KOPT-K1 (cell line): ENCODE results near the gene CKM.
"Not testable (repeated sequence)": the region's sequence is repeated elsewhere in the genome, so short reads cannot be mapped to it uniquely, and the experiment has no call there.

Experiments used
- H3K27ac ChIP-seq: fragments of 200-600 bp; sonication (generic); 2 replicates; pipeline ENCODE4 v1.5.1; 2016; ENCODE audit warnings: antibody characterized with exemption, mild to moderate bottlenecking, low read depth, low read length; ENCODE audit not compliant: poor library complexity, severe bottlenecking
- H3K36me3 ChIP-seq: fragments of 200-600 bp; sonication (generic); 2 replicates; pipeline ENCODE4 v1.5.1; 2017; ENCODE audit warnings: antibody characterized with exemption, mild to moderate bottlenecking, low read length, moderate library complexity; ENCODE audit not compliant: insufficient read depth
- H3K9me3 ChIP-seq: fragments of 200-600 bp; sonication (generic); 2 replicates; pipeline ENCODE4 v1.5.1; 2017; ENCODE audit warnings: antibody characterized with exemption, low read length, mild to moderate bottlenecking; ENCODE audit not compliant: insufficient read depth, poor library complexity, severe bottlenecking

CKM gene

GRCh38 chr19:45314708-45315245 is 7.9 kb downstream of the CKM start:
- Histone ChIP-seq H3K9me3 (no peaks in the 10 kb centered on the region), H3K36me3 (no peaks in the 10 kb centered on the region), H3K27ac (no peak overlapping the region)

GRCh38 chr19:45312285-45312684 is 10.4 kb downstream of the CKM start:
- H3K36me3 ChIP-seq, H3K27ac ChIP-seq, H3K9me3 ChIP-seq: not testable (repeated sequence)

- Histone ChIP-seq H3K27ac (no peak overlapping the region), H3K9me3 (no peaks in the 10 kb centered on the region), H3K36me3 (no peaks in the 10 kb centered on the region)
Observed at GRCh38 chr19:45311621-45312020, 11.1 kb downstream of the CKM start.

GRCh38 chr19:45309322-45309721 is 13.4 kb downstream of the CKM start:
- H3K9me3 ChIP-seq, H3K36me3 ChIP-seq, H3K27ac ChIP-seq: not testable (repeated sequence)

- no peak overlapping the region for H3K27ac ChIP-seq
- H3K9me3 ChIP-seq: no peaks in the 10 kb centered on the region
- no peaks in the 10 kb centered on the region for H3K36me3 ChIP-seq
Observed at GRCh38 chr19:45307361-45307760, 15.3 kb downstream of the CKM start.

- no peak overlapping the region for H3K27ac ChIP-seq
- H3K36me3 ChIP-seq: no peaks in the 10 kb centered on the region
- no peaks in the 10 kb centered on the region for H3K9me3 ChIP-seq
Observed at GRCh38 chr19:45306518-45307027, 16.1 kb downstream of the CKM start.

- no peaks in the 10 kb centered on the region for H3K36me3 ChIP-seq
- no peaks in the 10 kb centered on the region for H3K9me3 ChIP-seq
- H3K27ac ChIP-seq: no peak overlapping the region
Observed at GRCh38 chr19:45306040-45306439, 16.6 kb downstream of the CKM start.

- Histone ChIP-seq H3K27ac (no peak overlapping the region), H3K36me3 (no peaks in the 10 kb centered on the region), H3K9me3 (no peaks in the 10 kb centered on the region)
Observed at GRCh38 chr19:45305421-45305820, 17.3 kb downstream of the CKM start.

GRCh38 chr19:45305007-45305406 is 17.7 kb downstream of the CKM start:
- Histone ChIP-seq H3K9me3 (no peaks in the 10 kb centered on the region), H3K27ac (no peak overlapping the region), H3K36me3 (0 out of 2 replicates have a peak, but pooled peaks cover under 1% of the 10 kb centered on the region)

GRCh38 chr19:45304141-45304926 is 18.3 kb downstream of the CKM start:
- Histone ChIP-seq H3K27ac (no peak overlapping the region), H3K9me3 (no peaks in the 10 kb centered on the region), H3K36me3 (peaks cover 5% of the 10 kb centered on the region; the same call in 1 of the 2 replicates)

GRCh38 chr19:45303269-45304060 is 19.2 kb downstream of the CKM start:
- H3K36me3 ChIP-seq: peaks cover 5% of the 10 kb centered on the region; the same call in 1 of the 2 replicates
- no peaks in the 10 kb centered on the region for H3K9me3 ChIP-seq
- no peak overlapping the region for H3K27ac ChIP-seq

GRCh38 chr19:45302416-45302815 is 20.3 kb downstream of the CKM start:
- no peak overlapping the region for H3K27ac ChIP-seq
- no peaks in the 10 kb centered on the region for H3K9me3 ChIP-seq
- H3K36me3 ChIP-seq: peaks cover 6% of the 10 kb centered on the region; the same call in 1 of the 2 replicates

- peaks cover 10% of the 10 kb centered on the region; the same call in 1 of the 2 replicates for H3K36me3 ChIP-seq
- H3K9me3 ChIP-seq: no peaks in the 10 kb centered on the region
- no peak overlapping the region for H3K27ac ChIP-seq
Observed at GRCh38 chr19:45299719-45300118, 23.0 kb downstream of the CKM start.

GRCh38 chr19:45298264-45298663 is 24.4 kb downstream of the CKM start:
- no peak overlapping the region for H3K27ac ChIP-seq
- no peaks in the 10 kb centered on the region for H3K9me3 ChIP-seq
- peaks cover 10% of the 10 kb centered on the region; the same call in 1 of the 2 replicates for H3K36me3 ChIP-seq

- Histone ChIP-seq H3K9me3 (no peaks in the 10 kb centered on the region), H3K36me3 (peaks cover 10% of the 10 kb centered on the region; the same call in 1 of the 2 replicates), H3K27ac (no peak overlapping the region)
Observed at GRCh38 chr19:45297674-45298073, 25.0 kb downstream of the CKM start.
